GM18907 (cell line): ENCODE measurements around the gene VCL.
A peak's percentile ranks its signal among the peaks of the same experiment; 100 is the strongest.
"Not testable (repeated sequence)": the region's sequence is repeated elsewhere in the genome, so short reads cannot be mapped to it uniquely, and the experiment has no call there.

Experiments used
- ATAC-seq: cut with Tn5 transposase; IDR thresholded peaks from one replicate; pipeline ENCODE4 v1.9.1; 2021; ENCODE audit warnings: mild to moderate bottlenecking, moderate library complexity; ENCODE audit not compliant: unreplicated experiment

VCL gene

DNA sequence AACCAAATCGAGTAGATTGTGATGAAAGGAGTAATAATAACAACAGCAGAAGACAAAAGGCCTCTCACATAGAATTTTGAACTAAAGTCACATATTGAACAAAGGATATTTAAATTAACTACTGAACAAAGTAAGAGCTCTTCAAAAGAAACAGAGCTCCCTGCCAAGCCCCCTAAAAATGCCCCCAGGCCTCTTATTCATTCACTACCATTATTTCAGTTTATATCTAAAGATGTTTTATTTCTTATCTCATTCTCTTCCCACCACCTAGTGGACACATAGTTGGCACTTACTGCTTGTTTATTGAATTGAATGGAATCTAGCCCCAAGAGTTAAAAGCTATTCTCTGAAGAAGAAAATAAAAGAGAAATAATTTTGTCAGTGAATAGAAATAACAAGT, 37.4 kb downstream of the VCL start:
- no peak for ATAC-seq

GRCh38 chr10:74036474-74036873, 38.6 kb downstream of the VCL start:
- ATAC-seq, result no peak

DNA sequence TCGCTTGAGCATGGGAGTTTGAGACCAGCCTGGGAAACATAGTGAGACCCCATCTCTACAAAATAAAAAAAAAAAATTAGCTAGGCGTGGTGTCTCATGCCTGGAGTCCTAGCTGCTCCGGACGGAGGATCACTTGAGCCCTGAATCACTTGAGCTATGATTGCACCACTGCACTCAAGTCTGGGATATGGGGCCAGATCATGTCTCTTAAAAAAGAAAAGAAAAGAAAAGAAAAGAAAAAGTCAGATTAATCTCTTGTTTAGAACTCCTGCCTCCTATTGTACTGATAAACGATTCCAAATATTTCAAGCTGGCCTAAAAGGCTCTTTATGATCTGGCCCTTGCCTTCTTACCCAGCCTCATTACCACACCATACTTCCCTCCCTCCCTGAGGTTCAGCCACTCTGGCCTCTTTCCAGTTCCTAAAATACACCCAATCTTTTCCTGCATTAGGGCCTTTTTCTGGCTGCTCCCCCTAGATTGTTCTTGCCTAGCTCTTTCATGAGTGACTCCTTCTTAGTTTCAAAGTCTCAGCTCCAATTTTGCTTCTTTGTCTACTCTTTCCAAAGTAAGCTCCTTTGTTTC, 41.7 kb downstream of the VCL start:
- no peak for ATAC-seq

DNA sequence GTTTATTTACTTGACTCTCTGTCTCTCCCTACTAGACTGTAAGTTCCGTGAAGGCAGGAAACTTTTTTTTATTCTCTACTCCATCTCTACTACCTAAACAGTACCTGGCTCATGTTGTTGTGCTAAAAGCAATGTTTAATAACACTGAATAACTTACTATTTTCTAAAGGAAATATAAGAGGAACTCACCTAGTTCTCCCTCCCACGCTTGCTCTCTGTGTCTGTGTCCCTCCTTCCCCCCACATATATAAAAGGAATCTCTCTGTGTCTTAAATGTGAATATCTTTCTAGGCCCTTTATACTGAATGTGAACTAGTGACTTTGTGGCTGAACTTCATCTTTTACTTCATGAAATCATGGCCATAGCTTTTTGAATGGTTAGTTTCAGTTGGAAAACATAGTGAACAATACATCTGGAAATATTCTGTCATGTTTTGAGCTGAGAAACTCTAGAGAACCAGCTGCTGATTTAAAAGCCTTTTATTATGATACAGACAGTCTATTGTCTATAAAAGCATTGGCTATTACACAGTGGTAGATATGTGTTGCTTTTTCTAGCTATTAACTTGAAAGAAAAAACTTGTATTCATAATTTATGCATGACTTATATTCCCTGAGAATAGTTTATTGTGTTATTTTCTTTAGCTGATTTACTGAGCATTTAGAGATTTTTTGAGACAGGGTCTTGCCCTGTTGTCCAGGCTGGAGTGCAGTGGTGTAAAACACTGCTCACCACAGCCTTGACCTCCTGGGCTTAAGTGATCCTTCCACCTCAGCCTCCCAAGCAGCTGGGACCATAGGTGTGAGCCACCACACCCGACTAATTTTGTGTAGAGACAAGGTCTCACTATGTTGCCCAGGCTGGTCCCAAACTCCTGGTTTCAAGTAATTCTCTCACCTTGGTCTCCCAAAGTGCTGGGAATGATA, 42.5 kb downstream of the VCL start:
- ATAC-seq, result no peak

GRCh38 chr10:74044419-74044818, 46.5 kb downstream of the VCL start:
- no peak for ATAC-seq

GRCh38 chr10:74047304-74047703, 49.4 kb downstream of the VCL start:
- ATAC-seq, result no peak

GRCh38 chr10:74047871-74048270, 50.0 kb downstream of the VCL start:
- no peak for ATAC-seq

DNA sequence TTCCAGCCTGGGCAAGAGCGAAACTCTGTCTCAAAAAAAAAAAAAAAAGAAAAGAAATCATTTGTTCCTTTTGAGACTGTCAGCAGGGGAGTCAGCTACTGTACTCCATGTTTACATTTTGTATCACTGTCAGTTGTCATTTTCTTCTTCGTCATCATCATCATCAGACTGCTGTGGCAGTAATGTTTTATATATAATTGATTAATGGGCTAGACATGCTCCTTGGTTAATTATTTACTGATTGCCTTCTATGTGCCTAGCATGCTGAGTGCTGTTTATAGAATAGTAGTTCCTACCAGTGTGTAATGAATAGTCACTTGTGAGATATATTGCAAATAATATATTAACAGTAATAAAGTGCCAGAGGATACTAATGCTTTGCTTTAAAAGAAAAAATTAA, 50.5 kb downstream of the VCL start:
- no peak for ATAC-seq

GRCh38 chr10:74049955-74050354, 52.0 kb downstream of the VCL start:
- ATAC-seq, result no peak

- no peak for ATAC-seq
Measured at GRCh38 chr10:74050653-74051052, 52.7 kb downstream of the VCL start.

DNA sequence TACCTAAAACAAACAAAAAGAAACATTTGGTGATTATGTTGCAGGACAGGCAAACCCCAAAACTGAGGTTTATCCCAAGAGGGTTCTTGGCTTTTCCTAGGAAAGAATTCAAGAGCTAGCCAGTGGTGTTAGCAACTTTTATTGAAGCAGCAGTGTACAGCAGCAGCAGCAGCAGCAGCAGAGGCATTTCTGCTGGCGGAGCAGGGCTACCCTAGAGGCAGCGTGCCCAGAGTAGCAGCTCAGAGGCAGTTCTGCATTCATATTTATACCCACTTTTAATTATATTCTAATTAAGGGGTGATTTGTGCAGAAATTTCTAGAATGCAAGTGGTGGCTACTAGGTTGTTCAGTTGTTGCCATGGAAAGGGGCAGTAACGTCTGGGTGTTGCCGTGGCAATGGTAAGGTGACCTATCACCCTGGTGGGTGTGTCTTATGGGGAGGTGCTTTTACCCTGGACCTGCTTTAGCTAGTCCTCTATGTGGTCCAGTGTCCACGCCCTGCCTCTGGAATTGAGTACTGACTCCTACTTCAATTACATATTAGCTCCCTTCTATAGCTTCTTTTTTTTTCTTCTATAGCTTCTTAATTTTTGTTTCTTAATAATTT, 53.9 kb downstream of the VCL start:
- no peak for ATAC-seq

DNA sequence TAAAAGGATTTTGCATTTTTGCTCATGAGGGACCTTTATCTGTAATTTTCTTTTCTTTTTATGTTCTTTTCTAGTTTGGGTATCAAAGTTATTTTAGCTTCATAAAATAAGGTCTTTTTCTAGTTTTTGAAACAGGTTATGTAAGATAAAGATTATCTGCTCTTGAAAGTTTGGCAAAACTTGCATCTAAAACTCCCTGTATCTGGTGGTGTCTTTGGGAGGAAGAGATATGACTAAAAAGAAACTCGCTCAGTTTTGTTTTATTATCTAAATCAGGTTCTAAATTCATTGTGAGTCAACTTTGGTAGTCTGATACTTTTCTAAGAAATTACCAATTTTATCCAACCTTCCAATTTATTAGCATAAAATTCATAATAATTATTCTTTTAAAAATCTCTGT, 55.1 kb downstream of the VCL start:
- no peak for ATAC-seq

GRCh38 chr10:74055383-74056049, 57.6 kb downstream of the VCL start:
- peak; percentile 17 for ATAC-seq

GRCh38 chr10:74056050-74056818, 58.3 kb downstream of the VCL start:
- peak; percentile 52 for ATAC-seq

DNA sequence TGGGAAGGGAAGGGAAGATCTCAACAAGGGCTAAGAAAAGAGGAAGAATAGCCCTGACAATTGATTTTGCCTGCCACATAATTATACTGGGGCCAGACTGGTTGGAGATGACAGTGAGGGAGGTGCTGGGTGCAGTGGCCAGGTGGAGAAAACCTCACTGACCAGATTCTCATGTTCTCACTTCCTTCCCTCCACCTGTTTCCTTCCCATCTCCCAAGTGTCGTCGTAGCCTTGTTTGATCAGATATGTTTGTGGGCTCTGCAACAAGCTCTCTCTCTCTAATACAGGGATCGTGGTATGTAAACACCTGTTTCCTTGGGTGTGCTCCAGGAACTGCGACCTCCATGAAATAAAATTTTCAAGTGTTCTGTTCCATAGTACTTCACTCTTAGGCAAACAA, 60.2 kb downstream of the VCL start:
- peak; percentile 49 for ATAC-seq

DNA sequence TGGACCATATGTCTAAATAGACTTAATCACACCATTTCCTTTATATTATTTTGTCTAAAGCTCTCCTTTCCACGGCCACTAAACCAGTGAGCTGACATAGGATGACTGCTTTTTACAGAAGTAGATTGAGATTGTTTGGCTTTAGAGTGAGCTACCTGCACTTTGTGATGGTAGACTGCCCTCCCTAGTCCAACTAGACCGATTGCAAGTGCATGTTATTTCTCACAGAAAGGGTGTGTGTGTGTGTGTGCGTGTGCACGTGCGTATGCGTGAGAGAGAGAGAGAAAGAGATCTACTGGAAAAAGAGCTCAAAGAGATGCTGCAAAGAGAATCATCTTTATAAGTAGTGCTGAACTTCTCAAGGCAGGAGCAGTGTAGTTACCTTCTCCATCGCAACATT, 60.7 kb downstream of the VCL start:
- ATAC-seq, result no peak

- ATAC-seq, result no peak
Measured at GRCh38 chr10:74061104-74061503, 63.2 kb downstream of the VCL start.

DNA sequence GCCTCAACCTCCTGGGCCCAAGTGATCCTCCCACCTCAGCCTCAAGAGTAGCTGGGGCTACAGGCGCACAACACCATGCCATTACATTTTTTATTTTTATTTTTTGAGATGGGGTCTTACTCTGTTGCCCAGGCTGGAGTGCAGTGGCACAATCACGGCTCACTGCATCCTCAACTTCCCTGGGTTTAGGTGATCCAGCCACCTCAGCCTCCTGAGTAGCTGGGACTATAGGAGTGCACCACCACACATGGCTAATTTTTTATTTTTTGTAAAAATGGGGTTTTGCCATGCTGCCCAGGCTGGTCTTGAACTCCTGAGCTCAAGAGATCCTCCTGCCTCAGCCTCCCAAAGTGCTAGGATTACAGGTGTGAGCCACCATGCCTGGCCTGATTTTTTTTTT, 64.1 kb downstream of the VCL start:
- not testable (repeated sequence) for ATAC-seq

- no peak for ATAC-seq
Measured at GRCh38 chr10:74063256-74063655, 65.3 kb downstream of the VCL start.
